ENCODE results near the gene NCOA1. TPM values are rescaled to one million over a fixed set of nuclear protein-coding genes. Genes with fewer than 3 reads are reported as not detected.

The NCOA1 gene
- total and polyA plus RNA-seq, 10 of the 15 experiments (the other 5 are each of a cell fraction or from before 2014, with no cell fraction given) = 1.8 to 35.6 (median 6.1) TPM

GRCh38 chr2:24682304-24682703 is 191.2 kb downstream of the NCOA1 start:
- SMC1A ChIA-PET (ENCODE audit: uncharacterized antibody, unreplicated experiment) = interaction anchor here (1.4 to 1.6 kb wide), 2 partner anchors 15 to 248 kb away, joined by 3 read pairs; no protein-coding TSS in a partner anchor
- CTCF ChIA-PET = no interaction called here
- ATAC-seq (no peak), FAIRE-seq (no peak), DNase-seq (ENCODE audit: low read depth, low spot score) (no peak)
- H3K36me3 ChIP-seq (ENCODE audit: control insufficient read depth in 2 of 2, insufficient read depth in 2 of 2, low read length in 1 of 2) = no peaks in the 10 kb centered on the region
- POLR2A ChIA-PET = interaction anchor here (1.3 kb wide), 1 partner anchor 10 kb away, joined by 3 read pairs; no protein-coding TSS in a partner anchor
- in situ Hi-C loops (cut with MboI) (no loop called here), intact Hi-C loops (cut with micrococcal nuclease; ENCODE audit: unreplicated experiment) (no loop called here)
- no peaks in the 10 kb centered on the region for H3K9me3 ChIP-seq (replicated peaks; ENCODE audit: control insufficient read depth, insufficient read depth, low read length)
- no peaks in the 10 kb centered on the region for H3K27me3 ChIP-seq (replicated peaks in 1 of 2; ENCODE audit: control insufficient read depth in 2 of 2, insufficient read depth in 2 of 2, low read length in 1 of 2)
- H3K4me3 ChIP-seq = no peak overlapping the region
- no peak overlapping the region for H3K4me2 ChIP-seq (ENCODE audit: control insufficient read depth, insufficient read depth)
- no peak overlapping the region for H2AFZ ChIP-seq (ENCODE audit: control insufficient read depth, low read depth, low read length)
- no peak overlapping the region for H3K27ac ChIP-seq (ENCODE audit: control insufficient read depth, insufficient read depth)
- no peak overlapping the region for H3K9ac ChIP-seq (ENCODE audit: control insufficient read depth, insufficient read depth, low read length)
- H3K79me2 ChIP-seq (ENCODE audit: control insufficient read depth, insufficient read depth, low read length) = no peaks in the 10 kb centered on the region
- H4K20me1 ChIP-seq (ENCODE audit: control insufficient read depth, insufficient read depth) = no peaks in the 10 kb centered on the region
- WGBS (ENCODE audit: insufficient coverage, insufficient replicate concordance, low lambda C conversion rate, missing lambda C conversion rate) = 92% methylated on average over 7 of the region's 7 CpGs
- H3K4me1 ChIP-seq (ENCODE audit: control insufficient read depth, insufficient read depth, low read length) = no peaks in the 10 kb centered on the region
- RAD21 ChIA-PET (ENCODE audit: unreplicated experiment) = no interaction called here
- BruUV-seq (replicated peaks) = no TSS peak
- TF ChIP-seq BCLAF1 (IDR thresholded peaks at IDR 0.05) (no peak), ZBTB4 (CRISPR knock-in tag; IDR thresholded peaks at IDR 0.05) (no peak), NFYB (IDR thresholded peaks at IDR 0.05; ENCODE audit: insufficient read depth, low read depth, low read length) (no peak), RB1 (IDR thresholded peaks at IDR 0.05; ENCODE audit: borderline replicate concordance) (no peak)
- TF ChIP-seq, protein P1, sequence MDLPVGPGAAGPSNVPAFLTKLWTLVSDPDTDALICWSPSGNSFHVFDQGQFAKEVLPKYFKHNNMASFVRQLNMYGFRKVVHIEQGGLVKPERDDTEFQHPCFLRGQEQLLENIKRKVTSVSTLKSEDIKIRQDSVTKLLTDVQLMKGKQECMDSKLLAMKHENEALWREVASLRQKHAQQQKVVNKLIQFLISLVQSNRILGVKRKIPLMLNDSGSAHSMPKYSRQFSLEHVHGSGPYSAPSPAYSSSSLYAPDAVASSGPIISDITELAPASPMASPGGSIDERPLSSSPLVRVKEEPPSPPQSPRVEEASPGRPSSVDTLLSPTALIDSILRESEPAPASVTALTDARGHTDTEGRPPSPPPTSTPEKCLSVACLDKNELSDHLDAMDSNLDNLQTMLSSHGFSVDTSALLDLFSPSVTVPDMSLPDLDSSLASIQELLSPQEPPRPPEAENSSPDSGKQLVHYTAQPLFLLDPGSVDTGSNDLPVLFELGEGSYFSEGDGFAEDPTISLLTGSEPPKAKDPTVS (IDR thresholded peaks at IDR 0.05; ENCODE audit: low read depth, low read length) = no peak
- TF ChIP-seq, protein P2, sequence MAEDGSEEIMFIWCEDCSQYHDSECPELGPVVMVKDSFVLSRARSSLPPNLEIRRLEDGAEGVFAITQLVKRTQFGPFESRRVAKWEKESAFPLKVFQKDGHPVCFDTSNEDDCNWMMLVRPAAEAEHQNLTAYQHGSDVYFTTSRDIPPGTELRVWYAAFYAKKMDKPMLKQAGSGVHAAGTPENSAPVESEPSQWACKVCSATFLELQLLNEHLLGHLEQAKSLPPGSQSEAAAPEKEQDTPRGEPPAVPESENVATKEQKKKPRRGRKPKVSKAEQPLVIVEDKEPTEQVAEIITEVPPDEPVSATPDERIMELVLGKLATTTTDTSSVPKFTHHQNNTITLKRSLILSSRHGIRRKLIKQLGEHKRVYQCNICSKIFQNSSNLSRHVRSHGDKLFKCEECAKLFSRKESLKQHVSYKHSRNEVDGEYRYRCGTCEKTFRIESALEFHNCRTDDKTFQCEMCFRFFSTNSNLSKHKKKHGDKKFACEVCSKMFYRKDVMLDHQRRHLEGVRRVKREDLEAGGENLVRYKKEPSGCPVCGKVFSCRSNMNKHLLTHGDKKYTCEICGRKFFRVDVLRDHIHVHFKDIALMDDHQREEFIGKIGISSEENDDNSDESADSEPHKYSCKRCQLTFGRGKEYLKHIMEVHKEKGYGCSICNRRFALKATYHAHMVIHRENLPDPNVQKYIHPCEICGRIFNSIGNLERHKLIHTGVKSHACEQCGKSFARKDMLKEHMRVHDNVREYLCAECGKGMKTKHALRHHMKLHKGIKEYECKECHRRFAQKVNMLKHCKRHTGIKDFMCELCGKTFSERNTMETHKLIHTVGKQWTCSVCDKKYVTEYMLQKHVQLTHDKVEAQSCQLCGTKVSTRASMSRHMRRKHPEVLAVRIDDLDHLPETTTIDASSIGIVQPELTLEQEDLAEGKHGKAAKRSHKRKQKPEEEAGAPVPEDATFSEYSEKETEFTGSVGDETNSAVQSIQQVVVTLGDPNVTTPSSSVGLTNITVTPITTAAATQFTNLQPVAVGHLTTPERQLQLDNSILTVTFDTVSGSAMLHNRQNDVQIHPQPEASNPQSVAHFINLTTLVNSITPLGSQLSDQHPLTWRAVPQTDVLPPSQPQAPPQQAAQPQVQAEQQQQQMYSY (CRISPR knock-in tag; IDR thresholded peaks at IDR 0.05) = no peak

Measured in GM12878 (cell line).